Subcutaneous adipose tissue (tissue), 4 donors: Measurements from ENCODE around the gene AGRP. TPM values are rescaled to one million over a fixed set of nuclear protein-coding genes. Genes with fewer than 3 reads are reported as not detected.

Experiments used
- CTCF ChIP-seq: fragments of 450-650 bp; IDR thresholded peaks from one replicate; pipeline ENCODE4 v1.5.1; 2016; ENCODE audit warnings: low read depth, mild to moderate bottlenecking, control low read depth, antibody characterized with exemption, moderate library complexity
- total RNA-seq, 4 donors: library from RNA; depleted of rRNA; stranded (reverse); fragments of >200 nt; gene quantifications; one replicate each; pipeline ENCODE4 v1.1.0, GENCODE V29; 2016

The AGRP gene
- total RNA-seq, 4 donors from 2014 or later = not detected

- TF ChIP-seq CTCF = no peak
These were observed 18.8 kb downstream of the AGRP start for GRCh38 chr16:67464565-67464964.

DNA sequence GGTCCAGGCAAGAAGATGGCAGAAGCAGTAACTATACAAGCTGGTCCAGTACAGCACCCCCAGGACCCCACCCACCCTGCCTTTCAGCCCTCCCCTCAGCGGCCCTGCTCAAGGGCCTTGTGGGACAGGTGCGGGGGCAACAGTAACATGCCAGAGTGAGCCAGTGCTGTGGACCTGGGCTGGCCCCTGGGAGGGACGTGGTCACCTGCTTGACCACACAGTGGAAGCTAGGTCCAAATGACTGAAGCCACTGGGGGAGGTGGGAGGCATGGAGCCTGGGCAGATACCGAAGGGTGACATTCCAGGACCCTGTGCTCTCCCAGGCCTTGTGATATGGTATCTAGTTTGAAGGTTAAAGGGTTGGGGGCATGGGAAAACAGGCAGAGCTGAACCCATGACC is 19.7 kb downstream of the AGRP start:
- TF ChIP-seq CTCF = no peak

DNA sequence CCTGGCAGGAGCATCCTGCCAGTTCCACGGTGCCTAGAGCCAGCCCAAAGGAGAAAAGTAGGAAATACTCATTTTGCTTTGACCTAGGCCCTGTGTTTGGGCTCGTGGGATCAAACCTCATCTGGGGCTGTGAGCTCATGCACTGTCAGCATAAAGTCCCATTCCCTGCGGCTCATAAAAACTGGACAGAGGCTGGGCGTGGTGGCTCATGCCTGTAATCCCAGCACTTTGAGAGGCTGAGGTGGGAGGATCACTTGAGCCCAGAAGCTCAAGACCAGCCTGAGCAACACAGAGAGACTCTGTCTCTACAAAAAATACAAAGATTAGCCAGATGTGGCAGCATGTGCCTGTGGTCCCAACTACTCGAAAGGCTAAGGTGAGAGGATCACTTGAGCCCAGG is 20.3 kb downstream of the AGRP start:
- TF ChIP-seq CTCF = no peak

GRCh38 chr16:67462279-67462655 is 21.1 kb downstream of the AGRP start:
- TF ChIP-seq CTCF = no peak

DNA sequence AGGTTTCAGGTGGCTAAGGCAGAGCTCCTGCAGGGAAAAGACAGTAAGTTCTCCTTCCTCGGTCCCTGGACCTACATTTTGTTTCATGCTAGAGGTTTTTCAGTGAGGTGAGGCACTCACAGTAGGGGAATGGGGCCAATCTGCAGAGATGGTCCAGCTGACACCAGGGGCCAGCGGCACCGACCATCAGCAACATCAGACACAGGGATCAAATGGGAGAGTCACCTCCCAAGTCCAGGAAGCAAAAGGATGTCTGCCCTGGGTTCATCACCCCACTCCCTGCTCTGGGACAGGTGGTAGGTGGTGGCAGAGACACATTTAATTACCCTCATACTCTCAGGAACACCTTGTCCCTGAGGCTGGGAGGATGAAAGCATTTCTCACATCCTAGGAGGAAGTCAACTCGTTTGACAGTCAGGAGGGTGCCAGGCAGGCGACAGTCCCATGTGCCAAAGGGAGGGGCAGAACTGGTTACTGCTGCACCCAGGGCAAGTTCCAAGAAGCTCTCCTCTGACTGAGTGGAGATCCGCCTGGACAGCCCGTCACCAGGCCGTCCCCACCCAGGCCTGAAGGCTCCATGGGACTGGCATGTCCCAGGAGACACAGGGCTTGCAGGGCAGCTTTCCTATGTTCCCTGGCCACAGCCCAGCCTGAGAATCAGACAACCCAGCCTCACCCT is 21.6 kb downstream of the AGRP start:
- no peak for TF ChIP-seq CTCF

GRCh38 chr16:67460961-67461360 is 22.4 kb downstream of the AGRP start:
- TF ChIP-seq CTCF = no peak

DNA sequence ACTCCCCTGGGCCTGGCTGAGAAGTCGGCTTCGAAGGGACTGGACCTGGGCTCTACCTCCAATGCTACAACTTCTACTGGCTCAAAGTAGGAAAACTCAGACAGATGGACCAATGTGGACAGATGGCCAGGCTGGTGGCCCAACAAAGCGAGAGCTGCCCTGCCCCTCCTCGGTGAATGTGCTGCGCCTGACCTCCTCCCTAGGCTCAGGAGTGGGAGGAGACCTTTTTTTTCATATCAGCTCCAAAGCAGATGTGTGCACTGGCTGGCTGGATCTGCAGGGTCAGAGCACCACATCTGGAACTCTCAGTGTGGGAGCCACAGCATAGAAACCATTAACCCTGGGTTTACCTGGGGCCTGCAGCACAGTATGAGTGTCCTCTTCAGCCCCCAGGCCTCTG is 23.2 kb downstream of the AGRP start:
- no peak for TF ChIP-seq CTCF
